Diencephalon (tissue), 1 donor: Measurements from ENCODE around the gene NR1I2. TPM values are rescaled to one million over a fixed set of nuclear protein-coding genes. Genes with fewer than 3 reads are reported as not detected.

Experiments used
- total RNA-seq: library from RNA; depleted of rRNA; stranded (reverse); fragments of >200 nt; gene quantifications from one replicate; pipeline ENCODE4 v1.2.3, GENCODE V29; 2014

NR1I2 gene
- total RNA-seq: 0.23 TPM

GRCh38 chr3:119781330-119782198, at the start of gene NR1I2:
Gene NR1I2 (plus strand): TSS chr3:119782101.

Other genes starting within 250 kb of the NR1I2 start
- under 0.01 TPM for gene CD80, start 222.5 kb upstream of the NR1I2 start, total RNA-seq
- 2.3 TPM for gene ADPRH, start 202.6 kb upstream of the NR1I2 start, total RNA-seq
- gene PLA1A, start 184.2 kb upstream of the NR1I2 start, total RNA-seq: 0.23 TPM
- gene POPDC2, start 121.5 kb upstream of the NR1I2 start, total RNA-seq: 0.69 TPM
- gene COX17, start 104.7 kb upstream of the NR1I2 start, total RNA-seq: 22.6 TPM
- gene CFAP91, start 79.1 kb upstream of the NR1I2 start, total RNA-seq: 12.9 TPM